ENCODE measurements around the gene ABO. TPM values are rescaled to one million over a fixed set of nuclear protein-coding genes. Genes with fewer than 3 reads are reported as not detected.
"Not testable (repeated sequence)": the region's sequence is repeated elsewhere in the genome, so short reads cannot be mapped to it uniquely, and the experiment has no call there.

The ABO gene
- polyA plus RNA-seq, 3 donors = 15.3 to 19.2 (median 17.6) TPM

GRCh38 chr9:133205996-133206931, 68.7 kb downstream of the ABO start:
- DNase-seq = no peak

DNA sequence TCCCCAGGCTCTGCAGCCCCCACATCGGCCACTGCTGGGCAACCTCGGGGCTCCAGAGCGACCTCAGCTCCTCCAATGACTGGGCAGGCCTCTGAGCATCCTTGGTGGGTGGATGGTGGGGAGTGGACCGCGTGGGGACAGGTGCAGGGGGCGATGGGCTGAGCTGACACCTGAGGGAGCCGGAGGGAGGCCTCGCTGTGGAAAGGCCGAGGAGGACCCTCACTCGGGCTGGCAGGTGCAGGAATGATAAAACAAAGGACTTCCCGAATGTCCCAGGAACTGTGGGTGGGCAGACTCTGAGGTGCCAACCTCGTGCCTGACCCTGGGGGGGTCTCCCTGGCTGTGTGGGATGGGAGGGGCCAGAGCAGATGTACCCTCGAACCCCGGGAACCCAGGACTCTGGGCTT, 69.5 kb downstream of the ABO start:
- DNase-seq = not testable (repeated sequence)

Other genes with a start within 250 kb of the ABO start
- 10 to 100 TPM; 77.0 to 79.8 (median 77.9) TPM for gene GTF3C5, start 244.2 kb downstream of the ABO start, polyA plus RNA-seq (ENCODE audit: insufficient read length in 3 of 3)
- gene CEL, start 213.2 kb downstream of the ABO start, polyA plus RNA-seq (ENCODE audit: insufficient read length in 3 of 3) = 1 to 10 TPM; 4.0 to 4.1 (median 4.0) TPM
- gene RALGDS, start 154.0 kb downstream of the ABO start, polyA plus RNA-seq (ENCODE audit: insufficient read length in 3 of 3) = 10 to 100 TPM; 40.4 to 42.7 (median 41.5) TPM
- gene GBGT1, start 111.3 kb downstream of the ABO start, polyA plus RNA-seq (ENCODE audit: insufficient read length in 3 of 3) = 1 to 10 TPM; 1.9 to 3.1 (median 3.0) TPM
- under 1 TPM; 0.14 to 0.41 (median 0.32) TPM for gene OBP2B, start 66.0 kb downstream of the ABO start, polyA plus RNA-seq (ENCODE audit: insufficient read length in 3 of 3)
- gene SURF6, start 61.0 kb upstream of the ABO start, polyA plus RNA-seq (ENCODE audit: insufficient read length in 3 of 3) = 10 to 100 TPM; 29.2 to 35.6 (median 31.7) TPM
- gene MED22, start 72.9 kb upstream of the ABO start, polyA plus RNA-seq (ENCODE audit: insufficient read length in 3 of 3) = 10 to 100 TPM; 31.8 to 33.4 (median 32.6) TPM
- gene RPL7A, start 73.0 kb upstream of the ABO start, polyA plus RNA-seq (ENCODE audit: insufficient read length in 3 of 3) = 1,000 to 10,000 TPM; 2,345 to 2,776 (median 2,509) TPM
- 10 to 100 TPM; 41.0 to 51.9 (median 44.9) TPM for gene SURF1, start 81.3 kb upstream of the ABO start, polyA plus RNA-seq (ENCODE audit: insufficient read length in 3 of 3)
- gene SURF2, start 81.3 kb upstream of the ABO start, polyA plus RNA-seq (ENCODE audit: insufficient read length in 3 of 3) = 10 to 100 TPM; 23.1 to 28.2 (median 26.4) TPM
- 100 to 1,000 TPM; 163 to 184 (median 172) TPM for gene SURF4, start 100.9 kb upstream of the ABO start, polyA plus RNA-seq (ENCODE audit: insufficient read length in 3 of 3)
- gene STKLD1, start 101.2 kb upstream of the ABO start, polyA plus RNA-seq (ENCODE audit: insufficient read length in 3 of 3) = 1 to 10 TPM; 3.9 to 5.3 (median 4.6) TPM
- gene REXO4, start 142.8 kb upstream of the ABO start, polyA plus RNA-seq (ENCODE audit: insufficient read length in 3 of 3) = 10 to 100 TPM; 29.1 to 32.3 (median 31.6) TPM
- 10 to 100 TPM; 10.5 to 14.1 (median 13.8) TPM for gene ADAMTS13, start 147.2 kb upstream of the ABO start, polyA plus RNA-seq (ENCODE audit: insufficient read length in 3 of 3)
- 10 to 100 TPM; 36.5 to 41.9 (median 38.4) TPM for gene CACFD1, start 184.8 kb upstream of the ABO start, polyA plus RNA-seq (ENCODE audit: insufficient read length in 3 of 3)
- gene SLC2A6, start 203.9 kb upstream of the ABO start, polyA plus RNA-seq (ENCODE audit: insufficient read length in 3 of 3) = 1 to 10 TPM; 1.4 to 2.0 (median 1.8) TPM
- gene MYMK, start 249.8 kb upstream of the ABO start, polyA plus RNA-seq (ENCODE audit: insufficient read length in 3 of 3) = not detected

Measured in renal pelvis (tissue), 4 donors.